Subcutaneous abdominal adipose tissue (tissue), 5 donors: ENCODE measurements around the gene GALNT12.
A peak's percentile ranks its signal among the peaks of the same experiment; 100 is the strongest.

Experiments
- H3K27ac ChIP-seq: one replicate; pipeline ENCODE4 v1.7.0; 2013; ENCODE audit warnings: low read depth, mild to moderate bottlenecking, inconsistent platforms, low read length, moderate library complexity
- H3K27me3 ChIP-seq, 5 donors: one replicate each; pipeline ENCODE4 v1.7.0; 2013; ENCODE audit warnings: low read length in 5 of 5, inconsistent platforms in 1 of 5; ENCODE audit not compliant: control insufficient read depth in 5 of 5, insufficient read depth in 4 of 5
- H3K36me3 ChIP-seq, 5 donors: one replicate each; pipeline ENCODE4 v1.7.0; 2013; ENCODE audit warnings: low read length in 5 of 5; ENCODE audit not compliant: control insufficient read depth in 5 of 5, insufficient read depth in 5 of 5
- H3K4me1 ChIP-seq, 5 donors: one replicate each; pipeline ENCODE4 v1.7.0; 2013; ENCODE audit warnings: low read length in 5 of 5, mild to moderate bottlenecking in 3 of 5, moderate library complexity in 1 of 5; ENCODE audit not compliant: control insufficient read depth in 5 of 5, insufficient read depth in 5 of 5
- H3K4me3 ChIP-seq, 5 donors: one replicate each; pipeline ENCODE4 v1.7.0; 2013; ENCODE audit warnings: low read length in 5 of 5, low read depth in 1 of 5
- H3K9ac ChIP-seq, 5 donors: one replicate each; pipeline ENCODE4 v1.7.0; 2013; ENCODE audit warnings: low read length in 5 of 5, mild to moderate bottlenecking in 4 of 5, moderate library complexity in 3 of 5
- H3K9me3 ChIP-seq, 5 donors: one replicate each; pipeline ENCODE4 v1.7.0; 2013; ENCODE audit warnings: low read length in 5 of 5; ENCODE audit not compliant: control insufficient read depth in 5 of 5
- donor health status: healthy.
- donor health status: healthy.
- donor health status: healthy.
- donor health status: healthy.
- donor health status: healthy.

Gene GALNT12

DNA sequence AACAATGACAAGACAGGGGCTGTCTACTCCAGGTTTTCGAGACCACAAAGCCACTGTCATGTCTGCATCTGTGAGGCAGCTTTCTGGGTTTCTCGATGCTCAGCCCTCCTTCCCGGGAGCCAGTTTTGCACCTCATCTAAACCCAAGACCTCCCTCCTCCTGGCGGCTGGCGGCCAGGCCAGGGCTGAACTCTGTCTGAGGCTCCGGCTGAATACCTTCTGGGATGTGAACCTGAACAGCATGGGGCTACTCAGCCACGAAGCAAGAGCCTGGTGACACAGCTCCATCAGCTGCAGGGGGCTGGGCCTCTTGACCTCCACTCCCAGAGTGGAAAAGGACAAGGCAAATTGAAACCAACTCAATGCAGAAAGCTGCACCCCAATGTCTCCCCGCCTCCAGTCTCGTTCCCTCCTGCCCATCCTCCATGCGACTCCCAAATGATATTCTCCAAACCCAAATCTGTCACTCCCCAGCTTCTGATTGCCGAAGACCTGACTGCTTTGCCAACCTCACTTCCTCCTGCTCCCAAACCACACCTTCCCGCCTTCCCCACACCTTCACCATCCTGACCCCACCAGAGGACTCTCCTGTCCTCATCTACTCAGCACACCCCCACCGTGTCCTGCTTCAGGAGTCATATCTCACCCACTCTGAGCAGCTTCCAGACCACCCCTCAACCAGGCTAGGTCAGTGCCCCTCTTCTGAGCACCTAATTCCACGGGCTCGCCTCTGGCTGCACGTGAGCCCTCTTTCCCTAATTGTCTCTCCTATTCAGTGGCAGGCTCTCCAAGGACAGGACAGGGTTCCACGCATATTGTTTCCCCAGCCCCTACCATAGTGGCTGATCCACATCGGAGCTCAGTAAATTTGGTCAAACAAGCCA lies 15.6 kb upstream of the GALNT12 start:
- Histone ChIP-seq H3K4me3 (no peak overlapping the region), H3K27ac (no peak overlapping the region), H3K27me3 (no peaks in the 10 kb centered on the region), H3K9me3 (no peaks in the 10 kb centered on the region), H3K36me3 (peaks cover 0 to 12% (median 6%) of the 10 kb centered on the region in 5 donors), H3K9ac (no peak overlapping the region), H3K4me1 (peaks cover 3 to 29% (median 25%) of the 10 kb centered on the region in 5 donors)

DNA sequence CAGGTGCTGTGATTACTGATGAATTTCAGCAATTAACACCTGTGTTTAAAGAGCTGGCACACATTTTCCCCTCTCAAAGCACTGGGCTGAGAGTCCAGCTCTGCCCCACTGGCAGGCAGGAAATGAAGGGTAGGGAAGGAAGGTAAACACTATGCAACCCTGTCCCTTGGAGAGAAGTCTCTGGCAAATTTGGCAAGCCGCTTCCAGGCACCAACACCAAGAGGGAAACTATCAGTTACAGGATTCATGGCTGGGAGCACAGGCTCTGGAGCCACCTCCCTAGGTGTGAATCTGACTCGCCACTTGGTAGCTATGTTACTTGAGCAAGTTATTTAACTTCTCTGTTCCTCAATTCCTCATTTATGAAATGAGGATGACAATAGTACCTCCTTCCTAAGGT lies 14.4 kb upstream of the GALNT12 start:
- no peaks in the 10 kb centered on the region for H3K9me3 ChIP-seq
- peaks cover 0 to 7% (median 6%) of the 10 kb centered on the region in 5 donors for H3K36me3 ChIP-seq
- no peak overlapping the region for H3K4me3 ChIP-seq
- no peak overlapping the region for H3K27ac ChIP-seq
- peaks cover 3 to 32% (median 28%) of the 10 kb centered on the region in 5 donors for H3K4me1 ChIP-seq
- H3K27me3 ChIP-seq, result no peaks in the 10 kb centered on the region
- no peak overlapping the region for H3K9ac ChIP-seq

DNA sequence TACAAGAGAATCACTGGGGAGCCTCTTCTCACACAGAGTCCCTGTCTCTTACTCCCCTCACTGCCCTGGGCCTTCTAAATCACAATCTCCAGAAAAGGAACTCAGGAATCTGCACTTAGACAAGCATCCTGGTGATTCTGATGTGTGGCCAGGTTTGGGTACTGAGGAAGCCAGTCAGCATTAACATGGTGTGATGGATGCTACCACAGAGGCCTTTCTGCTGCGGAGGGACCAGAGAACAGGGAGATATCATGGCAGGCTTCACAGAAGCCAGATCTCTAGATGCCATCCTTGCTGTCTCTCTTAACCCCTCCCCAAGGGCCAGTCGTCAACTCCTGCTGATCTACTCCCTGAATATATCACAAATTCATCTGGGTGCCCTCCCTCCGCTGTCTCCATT lies 12.7 kb upstream of the GALNT12 start:
- Histone ChIP-seq H3K36me3 (peaks cover 0 to 4% (median 3%) of the 10 kb centered on the region in 5 donors), H3K9me3 (peaks cover 0 to 5% (median 0%) of the 10 kb centered on the region in 5 donors), H3K4me1 (peaks cover 3 to 32% (median 28%) of the 10 kb centered on the region in 5 donors), H3K27me3 (no peaks in the 10 kb centered on the region), H3K4me3 (peak overlapping the region in 1 of 5 donors; percentile 46), H3K9ac (peak overlapping the region in 3 of 5 donors; percentile 4 to 19 (median 5)), H3K27ac (no peak overlapping the region)

DNA sequence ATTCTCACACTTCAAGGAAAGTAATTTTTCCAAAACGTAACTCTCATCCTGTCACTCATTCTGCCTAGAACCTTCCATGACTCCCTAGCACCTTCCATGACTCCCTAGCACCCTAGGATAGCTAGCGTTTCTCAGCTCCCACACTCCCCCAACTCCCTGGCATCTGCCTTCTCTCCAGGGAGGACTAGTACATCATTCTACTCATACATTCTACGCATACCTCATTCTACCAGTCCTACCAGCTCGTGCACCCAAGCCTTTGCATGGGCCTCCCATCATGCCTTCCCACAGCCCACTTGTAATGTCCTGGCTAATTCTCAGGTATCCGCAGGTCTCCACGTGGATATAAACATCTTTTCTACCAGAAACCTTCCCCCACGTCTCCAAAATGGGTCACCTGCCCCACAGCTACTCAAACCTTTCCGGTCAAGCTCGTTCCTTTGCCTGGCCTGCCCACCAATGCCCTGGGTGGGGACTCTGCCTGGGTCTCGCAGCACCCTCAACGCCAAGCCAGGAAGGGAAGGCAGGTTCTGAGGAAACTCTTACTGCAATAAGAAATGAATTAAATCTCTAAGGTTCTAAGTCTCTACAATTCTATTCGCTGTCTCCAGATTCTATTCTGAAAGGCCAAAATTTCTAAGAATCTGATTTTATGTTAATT lies 12.0 kb upstream of the GALNT12 start:
- H3K9ac ChIP-seq, result peak overlapping the region in 4 of 5 donors; percentile 69 to 72 (median 71)
- H3K4me3 ChIP-seq, result peak overlapping the region; percentile 46 to 80 (median 65)
- peaks cover 3 to 32% (median 28%) of the 10 kb centered on the region in 5 donors for H3K4me1 ChIP-seq
- H3K9me3 ChIP-seq, result peaks cover 0 to 5% (median 0%) of the 10 kb centered on the region in 5 donors
- H3K36me3 ChIP-seq, result no peaks in the 10 kb centered on the region
- H3K27ac ChIP-seq, result peak overlapping the region; percentile 37
- H3K27me3 ChIP-seq, result no peaks in the 10 kb centered on the region

DNA sequence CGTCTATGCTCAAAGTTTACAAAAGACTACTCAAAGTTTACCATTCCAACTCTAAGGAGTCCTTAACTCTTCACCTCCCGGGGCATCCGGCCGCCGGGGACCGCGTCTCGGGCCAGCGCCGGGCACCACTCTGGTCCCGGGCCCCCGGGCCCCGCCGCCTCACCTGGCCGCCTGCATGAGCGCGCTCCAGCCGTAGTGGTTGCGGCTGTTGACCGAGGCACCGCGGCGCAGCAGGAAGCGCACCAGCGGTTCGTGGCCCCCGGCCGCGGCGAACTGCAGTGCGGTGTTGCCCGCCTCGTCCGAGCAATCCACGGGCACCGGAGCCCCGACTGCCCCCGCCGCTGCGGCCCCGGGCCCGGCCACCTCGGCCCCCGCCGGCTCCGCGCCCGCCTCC lies 11.5 kb upstream of the GALNT12 start:
- peak overlapping the region; percentile 46 to 80 (median 65) for H3K4me3 ChIP-seq
- no peaks in the 10 kb centered on the region for H3K27me3 ChIP-seq
- H3K4me1 ChIP-seq, result peaks cover 2 to 27% (median 24%) of the 10 kb centered on the region in 5 donors
- H3K36me3 ChIP-seq, result no peaks in the 10 kb centered on the region
- H3K27ac ChIP-seq, result peak overlapping the region; percentile 37
- peak overlapping the region in 4 of 5 donors; percentile 69 to 72 (median 71) for H3K9ac ChIP-seq
- H3K9me3 ChIP-seq, result peaks cover 0 to 5% (median 0%) of the 10 kb centered on the region in 5 donors

DNA sequence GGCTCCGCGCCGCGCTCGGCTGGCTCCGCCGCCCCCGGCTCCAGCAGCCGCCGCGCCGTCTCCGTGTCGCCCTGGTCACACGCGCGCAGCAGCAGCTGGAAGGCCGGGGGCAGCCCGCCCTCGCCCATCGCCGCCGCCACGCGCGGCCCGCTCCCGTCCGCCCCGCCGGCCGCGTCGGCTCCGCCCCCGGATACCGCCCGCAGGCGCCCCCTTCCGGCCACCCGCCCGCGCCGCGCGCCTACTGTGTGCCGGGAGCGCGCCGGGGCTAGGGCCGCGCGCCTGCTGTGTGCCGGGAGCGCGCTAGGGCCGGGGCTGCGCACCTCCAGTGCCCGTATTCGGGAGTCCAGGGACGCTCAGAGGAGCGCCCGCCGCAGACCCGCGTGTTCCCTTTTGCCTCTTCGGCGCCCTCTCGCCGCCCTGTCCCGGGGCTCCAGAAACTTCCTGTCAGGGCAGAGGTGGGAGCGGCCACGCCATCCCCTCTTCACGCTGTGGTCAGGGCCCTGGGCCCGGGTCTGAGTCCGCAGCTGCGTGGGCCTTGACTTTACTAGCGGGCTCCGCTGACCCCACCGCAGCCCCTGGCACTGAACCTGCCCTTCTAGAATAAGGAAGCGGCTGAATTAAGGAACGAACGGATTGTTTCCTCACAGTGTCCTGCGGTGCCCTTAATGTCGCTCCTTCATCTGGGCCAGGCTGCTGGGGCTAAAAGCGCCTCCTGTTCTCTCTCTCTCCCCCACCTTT lies 10.9 kb upstream of the GALNT12 start, which contains the start of gene ANKS6:
TSS of gene ANKS6 (minus strand) at position 192 of the 738 bp plus-strand sequence. CDS start at position 128, 64 bp downstream.
- H3K36me3 ChIP-seq, result no peaks in the 10 kb centered on the region

DNA sequence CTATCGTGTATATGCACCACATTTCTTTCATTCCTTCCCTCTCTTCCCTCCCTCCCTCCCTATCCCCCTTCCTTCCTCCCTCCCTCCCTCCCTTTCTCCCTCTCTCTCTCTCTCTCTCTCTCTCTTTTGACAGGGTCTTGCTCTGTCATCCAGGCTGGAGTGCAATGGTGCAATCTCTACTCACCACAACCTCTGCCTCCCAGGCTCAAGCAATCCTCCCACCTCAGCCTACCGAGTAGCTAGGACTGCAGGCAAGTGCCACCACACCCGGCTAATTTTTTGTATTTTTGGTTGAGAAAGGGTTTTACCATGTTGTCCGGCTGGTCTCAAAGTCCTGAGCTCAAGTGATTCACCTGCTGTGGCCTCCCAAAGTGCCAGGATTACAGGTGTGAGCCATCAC lies 10.0 kb upstream of the GALNT12 start:
- H3K27me3 ChIP-seq, result no peaks in the 10 kb centered on the region
- H3K4me1 ChIP-seq, result peaks cover 0 to 23% (median 20%) of the 10 kb centered on the region in 5 donors
- H3K9ac ChIP-seq, result no peak overlapping the region
- H3K36me3 ChIP-seq, result no peaks in the 10 kb centered on the region
- H3K27ac ChIP-seq, result no peak overlapping the region
- no peak overlapping the region for H3K4me3 ChIP-seq
- H3K9me3 ChIP-seq, result peaks cover 0 to 5% (median 0%) of the 10 kb centered on the region in 5 donors

More for the DNA sequence above, 10.9 kb upstream of the GALNT12 start, which contains the start of gene ANKS6:
- Histone ChIP-seq H3K27ac (peak within 1 kb of the TSS; percentile 37), H3K4me3 (peak within 1 kb of the TSS; percentile 71 to 83 (median 73)), H3K4me1 (peaks cover 0 to 23% (median 20%) of the 10 kb centered on the region in 5 donors), H3K9me3 (peaks cover 0 to 5% (median 0%) of the 10 kb centered on the region in 5 donors), H3K27me3 (no peaks in the 10 kb centered on the region), H3K9ac (peak within 1 kb of the TSS in 4 of 5 donors; percentile 70 to 81 (median 80))

DNA sequence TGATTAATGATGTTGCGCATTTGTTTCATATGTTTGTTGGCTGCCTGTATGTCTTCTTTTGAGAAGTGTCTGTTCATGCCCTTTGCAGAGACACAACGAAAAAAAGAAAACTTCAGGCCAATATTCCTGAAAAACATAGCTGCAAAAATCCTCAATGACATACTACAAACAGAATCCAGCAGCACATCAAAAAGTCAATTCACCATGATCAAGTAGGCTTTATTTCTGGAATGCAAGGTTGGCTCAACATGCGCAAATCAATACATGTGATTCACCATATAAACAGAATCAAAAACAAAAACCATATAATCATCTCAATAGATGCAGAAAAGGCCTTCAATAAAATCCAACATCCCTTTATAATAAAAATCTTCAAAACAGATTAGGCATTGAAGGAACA lies 9.2 kb upstream of the GALNT12 start:
- no peak overlapping the region for H3K9ac ChIP-seq
- peaks cover 0 to 23% (median 20%) of the 10 kb centered on the region in 5 donors for H3K4me1 ChIP-seq
- H3K27me3 ChIP-seq, result no peaks in the 10 kb centered on the region
- no peak overlapping the region for H3K4me3 ChIP-seq
- H3K36me3 ChIP-seq, result no peaks in the 10 kb centered on the region
- H3K27ac ChIP-seq, result no peak overlapping the region
- peaks cover 0 to 5% (median 0%) of the 10 kb centered on the region in 5 donors for H3K9me3 ChIP-seq

DNA sequence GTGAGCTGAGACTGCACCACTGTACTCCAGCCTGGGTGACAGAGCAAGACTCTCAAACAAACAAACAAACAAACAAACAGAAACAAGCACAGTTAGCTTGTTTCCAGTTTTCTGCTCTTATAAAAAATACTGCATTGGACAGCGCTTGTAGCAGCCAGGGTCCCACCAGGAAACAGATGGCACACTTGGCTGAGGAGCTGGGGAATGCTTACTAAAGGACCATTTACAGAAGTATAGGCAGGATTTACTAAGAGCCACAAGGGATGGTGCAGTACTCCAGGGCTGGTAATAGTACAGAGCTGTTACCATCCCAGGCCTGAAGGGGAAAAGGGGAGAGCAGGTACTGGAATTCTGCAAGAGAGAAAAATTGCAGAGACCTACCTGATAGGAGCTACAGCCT lies 5.9 kb upstream of the GALNT12 start:
- no peak overlapping the region for H3K9ac ChIP-seq
- peaks cover 0 to 7% (median 6%) of the 10 kb centered on the region in 5 donors for H3K4me1 ChIP-seq
- H3K27me3 ChIP-seq, result no peaks in the 10 kb centered on the region
- H3K9me3 ChIP-seq, result peaks cover 0 to 5% (median 0%) of the 10 kb centered on the region in 5 donors
- H3K4me3 ChIP-seq, result no peak overlapping the region
- H3K36me3 ChIP-seq, result no peaks in the 10 kb centered on the region
- no peak overlapping the region for H3K27ac ChIP-seq
